Measurements from ENCODE around the gene SF3B3. TPM values are rescaled to one million over a fixed set of nuclear protein-coding genes. Genes with fewer than 3 reads are reported as not detected.

Gene SF3B3
- total and polyA plus RNA-seq, 10 donors = 70.3 to 256 (median 103) TPM

DNA sequence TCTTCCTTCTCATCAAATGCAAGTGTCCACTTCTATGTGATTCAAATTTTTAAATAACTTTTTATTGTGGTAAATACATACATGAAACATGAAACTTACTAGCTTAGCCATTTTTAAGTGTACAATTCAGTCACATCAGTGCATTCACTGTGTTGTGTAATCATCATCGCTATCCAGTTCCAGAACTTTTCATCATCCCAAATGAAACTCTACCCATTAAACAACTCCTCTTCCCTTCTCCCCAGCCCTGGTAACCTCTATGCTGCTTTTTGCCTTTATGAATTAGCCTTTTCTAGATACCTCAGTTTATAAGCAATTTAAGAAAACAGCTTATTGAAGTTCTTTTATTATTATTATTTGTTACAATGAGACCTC is 81.7 kb downstream of the SF3B3 start:
- Histone ChIP-seq H3K9me3 (no peaks in the 10 kb centered on the region), H3K4me1 (peaks cover 0 to 57% (median 15%) of the 10 kb centered on the region in 6 donors), H3K36me3 (peaks cover 0 to 2% (median 0%) of the 10 kb centered on the region in 6 donors), H3K4me3 (no peak overlapping the region), H3K27ac (no peak overlapping the region), H3K27me3 (replicated peaks in 1 of 7) (no peaks in the 10 kb centered on the region)
- 78 to 97% (median 89%) methylated on average over 1 of the region's 1 CpG for WGBS, 5 donors
- intact Hi-C loops (cut with DNase I; ENCODE audit: low total_unique reads) = no loop called here
- TF ChIP-seq, protein P1, sequence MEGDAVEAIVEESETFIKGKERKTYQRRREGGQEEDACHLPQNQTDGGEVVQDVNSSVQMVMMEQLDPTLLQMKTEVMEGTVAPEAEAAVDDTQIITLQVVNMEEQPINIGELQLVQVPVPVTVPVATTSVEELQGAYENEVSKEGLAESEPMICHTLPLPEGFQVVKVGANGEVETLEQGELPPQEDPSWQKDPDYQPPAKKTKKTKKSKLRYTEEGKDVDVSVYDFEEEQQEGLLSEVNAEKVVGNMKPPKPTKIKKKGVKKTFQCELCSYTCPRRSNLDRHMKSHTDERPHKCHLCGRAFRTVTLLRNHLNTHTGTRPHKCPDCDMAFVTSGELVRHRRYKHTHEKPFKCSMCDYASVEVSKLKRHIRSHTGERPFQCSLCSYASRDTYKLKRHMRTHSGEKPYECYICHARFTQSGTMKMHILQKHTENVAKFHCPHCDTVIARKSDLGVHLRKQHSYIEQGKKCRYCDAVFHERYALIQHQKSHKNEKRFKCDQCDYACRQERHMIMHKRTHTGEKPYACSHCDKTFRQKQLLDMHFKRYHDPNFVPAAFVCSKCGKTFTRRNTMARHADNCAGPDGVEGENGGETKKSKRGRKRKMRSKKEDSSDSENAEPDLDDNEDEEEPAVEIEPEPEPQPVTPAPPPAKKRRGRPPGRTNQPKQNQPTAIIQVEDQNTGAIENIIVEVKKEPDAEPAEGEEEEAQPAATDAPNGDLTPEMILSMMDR (IDR thresholded peaks at IDR 0.05 in 8 of 11, conservative IDR thresholded peaks at IDR 0.05 in 3 of 11) = no peak
- TF ChIP-seq POLR2AphosphoS5 (IDR thresholded peaks at IDR 0.05) (no peak), POLR2A (IDR thresholded peaks at IDR 0.05) (no peak)
- DNase-seq = no peak

DNA sequence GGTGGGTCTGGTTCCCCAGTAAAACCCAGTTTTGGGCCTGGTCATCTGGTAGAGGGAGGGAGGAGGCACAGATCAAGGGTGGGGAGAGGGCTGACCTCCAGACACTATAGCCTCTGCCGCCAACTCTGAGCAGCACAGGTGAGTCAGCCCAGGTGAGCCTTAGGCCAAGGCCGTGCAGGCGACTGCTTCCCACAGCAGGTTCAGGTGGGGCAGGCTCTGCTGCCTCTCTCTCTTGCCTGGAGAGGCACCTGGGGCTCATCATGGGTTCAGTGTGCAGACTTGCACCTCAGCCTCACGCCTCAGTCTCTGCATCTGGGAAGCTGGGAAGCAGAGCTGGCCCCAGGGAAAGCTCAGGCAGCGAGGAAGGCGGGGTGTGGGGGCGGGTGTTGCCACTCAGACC is 84.9 kb downstream of the SF3B3 start:
- DNase-seq = peak; percentile 47
- peak in 1 of 3 donors; percentile 18 for TF ChIP-seq POLR2AphosphoS5 (IDR thresholded peaks at IDR 0.05)
- TF ChIP-seq POLR2A (IDR thresholded peaks at IDR 0.05) = no peak
- H3K36me3 ChIP-seq = no peaks in the 10 kb centered on the region
- H3K4me1 ChIP-seq = peaks cover 0 to 66% (median 22%) of the 10 kb centered on the region in 6 donors
- intact Hi-C loops (cut with DNase I; ENCODE audit: low total_unique reads) = no loop called here
- H3K27me3 ChIP-seq (replicated peaks in 1 of 7) = no peaks in the 10 kb centered on the region
- H3K27ac ChIP-seq = peak overlapping the region in 4 of 8 donors; percentile 4 to 72 (median 22)
- 82 to 94% (median 88%) methylated on average over 5 to 7 of the region's 7 CpGs for WGBS, 5 donors
- no peaks in the 10 kb centered on the region for H3K9me3 ChIP-seq
- no peak overlapping the region for H3K4me3 ChIP-seq

DNA sequence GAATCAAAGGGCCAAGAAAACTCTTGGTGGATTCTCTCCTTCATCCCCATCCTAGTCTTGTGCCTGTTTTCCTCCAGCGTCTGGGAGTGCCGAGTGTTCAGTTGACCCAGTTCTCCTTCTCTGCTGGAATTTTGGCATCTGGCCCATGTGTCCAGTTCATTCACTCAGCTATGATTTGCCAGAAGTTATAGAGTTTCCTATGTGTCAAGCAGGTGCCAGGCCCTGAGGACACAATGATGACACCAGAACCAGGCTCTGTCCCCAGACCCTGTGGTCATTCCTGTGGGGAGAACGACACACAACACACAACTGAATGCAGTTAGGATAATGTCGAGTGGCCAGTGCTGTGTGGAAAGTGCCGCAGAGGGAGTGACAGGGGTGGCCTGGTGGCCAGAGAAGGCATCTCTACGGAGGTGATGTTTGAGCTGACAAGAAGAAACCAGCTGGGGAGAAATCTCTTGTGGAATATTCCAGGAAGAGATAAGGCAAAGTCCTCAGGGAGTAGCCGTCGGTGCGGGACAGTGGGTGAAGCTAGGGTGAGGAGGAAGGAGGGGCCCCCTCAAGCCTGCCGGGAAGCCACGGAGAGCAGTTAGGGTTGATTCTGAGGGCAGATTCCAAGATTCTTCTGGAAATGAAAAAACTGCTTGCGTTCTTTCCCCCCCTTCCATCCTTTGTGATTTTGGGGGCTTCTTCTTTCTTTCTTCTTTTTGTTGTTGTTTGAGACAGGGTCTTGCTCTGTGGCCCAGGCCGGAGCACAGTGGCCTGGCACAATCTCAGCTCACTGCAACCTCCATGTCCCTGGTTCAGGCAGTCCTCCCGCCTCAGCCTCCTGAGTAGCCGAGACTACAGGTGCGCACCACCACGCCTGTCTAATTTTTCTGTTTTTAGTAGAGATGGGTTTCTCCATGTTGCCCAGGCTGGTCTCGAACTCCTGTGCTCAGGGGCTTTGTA is 86.9 kb downstream of the SF3B3 start:
- Histone ChIP-seq H3K27ac (peak overlapping the region in 7 of 8 donors; percentile 27 to 72 (median 41)), H3K36me3 (no peaks in the 10 kb centered on the region), H3K27me3 (replicated peaks in 1 of 7) (no peaks in the 10 kb centered on the region), H3K4me3 (no peak overlapping the region), H3K9me3 (no peaks in the 10 kb centered on the region), H3K4me1 (peaks cover 0 to 58% (median 22%) of the 10 kb centered on the region in 6 donors)
- WGBS, 5 donors = 72 to 84% (median 76%) methylated on average over 18 of the region's 18 CpGs
- TF ChIP-seq POLR2AphosphoS5 (IDR thresholded peaks at IDR 0.05) = peak in 1 of 3 donors; percentile 44
- no peak for TF ChIP-seq POLR2A (IDR thresholded peaks at IDR 0.05)
- TF ChIP-seq, protein P1 (IDR thresholded peaks at IDR 0.05 in 8 of 11, conservative IDR thresholded peaks at IDR 0.05 in 3 of 11) = peak in 1 of 11 experiments; percentile 10
- intact Hi-C loops (cut with DNase I; ENCODE audit: low total_unique reads) = no loop called here
- peak; percentile 41 for DNase-seq

DNA sequence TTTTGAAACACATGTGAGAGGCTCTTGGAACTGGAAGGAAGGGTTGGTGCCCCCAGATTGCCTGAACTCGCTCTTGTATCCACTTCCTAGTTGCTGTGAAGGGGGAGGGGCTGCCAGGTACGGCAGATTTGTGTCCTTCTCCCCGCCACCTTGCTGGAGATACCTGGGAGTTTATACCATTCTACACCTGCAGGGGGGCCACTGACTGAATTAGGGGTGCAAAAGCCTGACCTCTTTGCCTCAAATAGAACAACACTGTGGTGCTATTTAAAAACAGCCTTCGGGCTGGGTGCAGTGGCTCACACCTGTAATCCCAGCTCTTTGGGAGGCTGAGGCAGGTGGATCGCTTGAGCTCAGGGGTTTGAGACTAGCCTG is 87.6 kb downstream of the SF3B3 start:
- peaks cover 0 to 58% (median 24%) of the 10 kb centered on the region in 6 donors for H3K4me1 ChIP-seq
- peak; percentile 33 for DNase-seq
- H3K9me3 ChIP-seq = no peaks in the 10 kb centered on the region
- H3K36me3 ChIP-seq = no peaks in the 10 kb centered on the region
- TF ChIP-seq POLR2AphosphoS5 (IDR thresholded peaks at IDR 0.05) (no peak), POLR2A (IDR thresholded peaks at IDR 0.05) (no peak)
- TF ChIP-seq, protein P1 (IDR thresholded peaks at IDR 0.05 in 8 of 11, conservative IDR thresholded peaks at IDR 0.05 in 3 of 11) = no peak
- no peak overlapping the region for H3K4me3 ChIP-seq
- no peaks in the 10 kb centered on the region for H3K27me3 ChIP-seq (replicated peaks in 1 of 7)
- intact Hi-C loops (cut with DNase I; ENCODE audit: low total_unique reads) = no loop called here
- WGBS, 5 donors = 73 to 93% (median 84%) methylated on average over 5 of the region's 5 CpGs
- peak overlapping the region in 4 of 8 donors; percentile 41 to 72 (median 56) for H3K27ac ChIP-seq

All from spleen (tissue), 11 donors.